Testis (tissue), 3 donors: ENCODE measurements around the gene CACNA2D3. TPM values are rescaled to one million over a fixed set of nuclear protein-coding genes. Genes with fewer than 3 reads are reported as not detected.

Experiments
- DNase-seq: peaks from one replicate; pipeline ENCODE4 v3.0.0-alpha.2; 2019
- H3K27ac ChIP-seq, 2 donors: fragments of 200-600 bp; sonication (generic); one replicate each; pipeline ENCODE4 v1.5.1; 2019
- H3K27me3 ChIP-seq: fragments of 200-600 bp; sonication (generic); one replicate; pipeline ENCODE4 v1.5.1; 2019
- H3K36me3 ChIP-seq: fragments of 200-600 bp; sonication (generic); one replicate; pipeline ENCODE4 v1.5.1; 2017; ENCODE audit warnings: low read depth; ENCODE audit errors: missing control alignments
- H3K4me1 ChIP-seq: fragments of 200-600 bp; sonication (generic); one replicate; pipeline ENCODE4 v1.5.1; 2019
- H3K4me3 ChIP-seq, 2 donors: fragments of 200-600 bp; sonication (generic); one replicate each; pipeline ENCODE4 v1.5.1; 2017 to 2019
- H3K9me3 ChIP-seq: fragments of 200-600 bp; sonication (generic); one replicate; pipeline ENCODE4 v1.5.1; 2017
- CTCF ChIP-seq, 3 experiments: fragments of 450-650 bp in 2 of 3; fragments of 200-600 bp in 1 of 3; sonication (generic) in 1 of 3; IDR thresholded peaks; one replicate each; pipeline ENCODE4 v1.5.1; 2016 to 2019; ENCODE audit warnings: antibody characterized with exemption in 3 of 3, mild to moderate bottlenecking in 2 of 3, moderate library complexity in 1 of 3
- POLR2A ChIP-seq: fragments of 450-650 bp; IDR thresholded peaks from one replicate; pipeline ENCODE4 v1.6.1; 2017; ENCODE audit warnings: antibody characterized with exemption, mild to moderate bottlenecking, moderate library complexity
- WGBS, 2 donors: methylation state at CpG; one replicate each; pipeline ENCODE4 v1.1.5; 2018; 5-methylcytosine and 5-hydroxymethylcytosine counted together
- intact Hi-C: fragments of 100-400 bp; cut with DNase I; formaldehyde crosslinking; loops from one replicate; pipeline ENCODE4 v1.15.1; 2023; ENCODE audit warnings: low total_unique reads
- polyA plus RNA-seq: library from polyadenylated mRNA; stranded (reverse); fragments of 350-450 nt; fragmentation: Illumina TruSeq; extraction: RNeasy Lipid Tissue Mini Kit (QIAGEN cat#74804); gene quantifications from one replicate; pipeline ENCODE4 v1.2.3, GENCODE V29; 2014; ENCODE audit warnings: low read depth, low replicate concordance; ENCODE audit not compliant: insufficient read depth
- total RNA-seq, 2 donors: library from RNA; depleted of rRNA; stranded (reverse); fragments of >200 nt; gene quantifications; one replicate each; pipeline ENCODE4 v1.2.3, GENCODE V29; 2016

CACNA2D3 gene
- total and polyA plus RNA-seq, 3 donors from 2014 or later = 10.1 to 16.5 (median 11.2) TPM

GRCh38 chr3:54847361-54847760 lies 725.0 kb downstream of the CACNA2D3 start:
- DNase-seq = no peak
- H3K27ac ChIP-seq = no peak overlapping the region
- no peak for TF ChIP-seq CTCF (IDR thresholded peaks at IDR 0.05)
- TF ChIP-seq POLR2A = no peak
- intact Hi-C loops = no loop called here
- H3K4me1 ChIP-seq = no peaks in the 10 kb centered on the region
- H3K27me3 ChIP-seq = no peaks in the 10 kb centered on the region
- WGBS, 2 donors = 96% methylated on average over 4 of the region's 4 CpGs
- H3K9me3 ChIP-seq = no peaks in the 10 kb centered on the region
- no peak overlapping the region for H3K4me3 ChIP-seq
- H3K36me3 ChIP-seq = no peaks in the 10 kb centered on the region

- no peaks in the 10 kb centered on the region for H3K27me3 ChIP-seq
- no peak overlapping the region for H3K4me3 ChIP-seq
- no peak for DNase-seq
- TF ChIP-seq POLR2A (no peak), CTCF (IDR thresholded peaks at IDR 0.05) (no peak)
- 75 to 76% methylated on average over 4 of the region's 4 CpGs for WGBS, 2 donors
- intact Hi-C loops = no loop called here
- no peaks in the 10 kb centered on the region for H3K36me3 ChIP-seq
- no peaks in the 10 kb centered on the region for H3K9me3 ChIP-seq
- H3K27ac ChIP-seq = no peak overlapping the region
- H3K4me1 ChIP-seq = no peaks in the 10 kb centered on the region
Observed at GRCh38 chr3:54849360-54849759, 727.0 kb downstream of the CACNA2D3 start.

GRCh38 chr3:54850484-54851018 lies 728.2 kb downstream of the CACNA2D3 start:
- intact Hi-C loops = no loop called here
- WGBS, 2 donors = 67 to 71% methylated on average over 2 of the region's 2 CpGs

GRCh38 chr3:54853573-54854404 lies 731.4 kb downstream of the CACNA2D3 start:
- no peaks in the 10 kb centered on the region for H3K27me3 ChIP-seq
- WGBS, 2 donors = 34 to 43% methylated on average over 20 of the region's 20 CpGs
- TF ChIP-seq CTCF (IDR thresholded peaks at IDR 0.05) = peak; percentile 83 to 88 (median 85)
- TF ChIP-seq POLR2A = no peak
- DNase-seq = peak; percentile 86
- H3K4me1 ChIP-seq = no peaks in the 10 kb centered on the region
- H3K36me3 ChIP-seq = no peaks in the 10 kb centered on the region
- H3K9me3 ChIP-seq = no peaks in the 10 kb centered on the region
- intact Hi-C loops = no loop called here
- H3K4me3 ChIP-seq = no peak overlapping the region
- H3K27ac ChIP-seq = peak overlapping the region in 1 of 2 donors; percentile 68

More at GRCh38 chr3:54850484-54851018, 728.2 kb downstream of the CACNA2D3 start:
- H3K36me3 ChIP-seq = no peaks in the 10 kb centered on the region
- no peak for DNase-seq
- no peak overlapping the region for H3K27ac ChIP-seq
- H3K27me3 ChIP-seq = no peaks in the 10 kb centered on the region
- TF ChIP-seq CTCF (IDR thresholded peaks at IDR 0.05) (no peak), POLR2A (no peak)
- H3K4me3 ChIP-seq = no peak overlapping the region
- no peaks in the 10 kb centered on the region for H3K4me1 ChIP-seq
- no peaks in the 10 kb centered on the region for H3K9me3 ChIP-seq
